IMR-90 (cell line): Measurements from ENCODE around the gene CYP27B1. TPM values are rescaled to one million over a fixed set of nuclear protein-coding genes. Genes with fewer than 3 reads are reported as not detected.

ENCODE experiments used
- ATAC-seq: fragments of 200-7000 bp; cut with Tn5 transposase; 2 replicates; pipeline ENCODE4 v1.9.1; 2020; ENCODE audit warnings: low read depth, mild to moderate bottlenecking, moderate library complexity
- BruUV-seq: library from RNA; stranded (reverse); fragments of 400-500 nt; replicated peaks from 2 replicates; lab custom pipeline; 2021; lab: Mats Ljungman, UMichigan
- CTCF ChIA-PET: fragments of 300-600 bp; formaldehyde crosslinking; extraction: SDS; loops from one replicate; lab custom pipeline; 2021; ENCODE audit warnings: antibody characterized with exemption; lab: Yijun Ruan, JAX
- POLR2A ChIA-PET: fragments of 300-600 bp; sonication (Branson Sonifier 250); formaldehyde crosslinking; loops from one replicate; lab custom pipeline; 2022; ENCODE audit warnings: antibody characterized with exemption; ENCODE audit not compliant: unreplicated experiment; lab: Charles Lee
- DNase-seq: peaks from one replicate; pipeline ENCODE4 v3.0.0; 2013
- H2AFZ ChIP-seq: replicated peaks from 2 replicates; pipeline ENCODE3; 2013; ENCODE audit warnings: low read length, mild to moderate bottlenecking; ENCODE audit not compliant: poor library complexity
- H2AK5ac ChIP-seq: 2 replicates; pipeline ENCODE4 v1.6.1; 2013; ENCODE audit warnings: low read depth, low read length, inconsistent platforms
- H2AK9ac ChIP-seq: replicated peaks from 2 replicates; pipeline ENCODE3; 2013; ENCODE audit warnings: mild to moderate bottlenecking, low read depth, low read length, moderate library complexity; ENCODE audit not compliant: poor library complexity
- H2BK120ac ChIP-seq: 2 replicates; pipeline ENCODE4 v1.6.1; 2013; ENCODE audit warnings: low read depth, low read length, inconsistent platforms
- H2BK15ac ChIP-seq: 3 replicates; pipeline ENCODE4 v1.6.1; 2013; ENCODE audit warnings: low read depth, low read length, inconsistent platforms
- H2BK20ac ChIP-seq: 2 replicates; pipeline ENCODE4 v1.6.1; 2013; ENCODE audit warnings: low read depth, mild to moderate bottlenecking, inconsistent platforms, low read length, moderate library complexity
- H2BK5ac ChIP-seq: 2 replicates; pipeline ENCODE4 v1.6.1; 2013; ENCODE audit warnings: mild to moderate bottlenecking, low read depth, low read length, inconsistent platforms; ENCODE audit not compliant: poor library complexity, severe bottlenecking
- H3K14ac ChIP-seq: replicated peaks from 2 replicates; pipeline ENCODE4 v1.6.1; 2013; ENCODE audit warnings: low read depth, low read length, inconsistent platforms
- H3K18ac ChIP-seq: 2 replicates; pipeline ENCODE4 v1.6.1; 2013; ENCODE audit warnings: low read depth, low read length, control low read depth
- H3K23ac ChIP-seq: 2 replicates; pipeline ENCODE4 v1.6.1; 2013; ENCODE audit warnings: low read depth, low read length, inconsistent platforms
- H3K27ac ChIP-seq: 2 replicates; pipeline ENCODE4 v1.5.1; 2013; ENCODE audit warnings: mild to moderate bottlenecking, control low read depth, low read length; ENCODE audit not compliant: insufficient read depth
- H3K27me3 ChIP-seq: 2 replicates; pipeline ENCODE4 v1.6.1; 2013; ENCODE audit warnings: low read length; ENCODE audit not compliant: control insufficient read depth, insufficient read depth
- H3K36me3 ChIP-seq: 2 replicates; pipeline ENCODE4 v1.6.1; 2013; ENCODE audit warnings: low read length, mixed read lengths; ENCODE audit not compliant: control insufficient read depth, insufficient read depth
- H3K4ac ChIP-seq: 2 replicates; pipeline ENCODE4 v1.6.1; 2013; ENCODE audit warnings: low read depth, low read length, inconsistent platforms
- H3K4me1 ChIP-seq: 2 replicates; pipeline ENCODE4 v1.6.1; 2013; ENCODE audit warnings: low read length, mixed read lengths; ENCODE audit not compliant: control insufficient read depth, insufficient read depth
- H3K4me2 ChIP-seq: 2 replicates; pipeline ENCODE4 v1.6.1; 2013; ENCODE audit warnings: low read depth, mild to moderate bottlenecking, control low read depth, low read length, moderate library complexity
- H3K4me3 ChIP-seq: 2 replicates; pipeline ENCODE4 v1.5.1; 2013; ENCODE audit warnings: low read depth, mild to moderate bottlenecking, control low read depth, low read length, moderate library complexity; ENCODE audit not compliant: insufficient read depth
- H3K56ac ChIP-seq: 2 replicates; pipeline ENCODE4 v1.6.1; 2013; ENCODE audit warnings: low read length, inconsistent platforms; ENCODE audit not compliant: insufficient read depth; ENCODE audit errors: extremely low read depth
- H3K79me1 ChIP-seq, 2 experiments: 2 replicates each; pipeline ENCODE4 v1.6.1; 2013; ENCODE audit warnings: low read length in 2 of 2, inconsistent platforms in 1 of 2, low read depth in 1 of 2
- H3K9ac ChIP-seq: 2 replicates; pipeline ENCODE4 v1.6.1; 2013; ENCODE audit warnings: low read depth, low read length, control low read depth
- H3K9me1 ChIP-seq: 2 replicates; pipeline ENCODE4 v1.6.1; 2013; ENCODE audit warnings: low read length, inconsistent platforms; ENCODE audit not compliant: insufficient read depth
- H3K9me3 ChIP-seq: 2 replicates; pipeline ENCODE4 v1.6.1; 2013; ENCODE audit warnings: low read length; ENCODE audit not compliant: control insufficient read depth, insufficient read depth
- H4K20me1 ChIP-seq: 2 replicates; pipeline ENCODE4 v1.6.1; 2013; ENCODE audit warnings: low read length, inconsistent platforms; ENCODE audit not compliant: insufficient read depth
- H4K5ac ChIP-seq: 2 replicates; pipeline ENCODE4 v1.6.1; 2013; ENCODE audit warnings: mild to moderate bottlenecking, low read depth, low read length, control low read depth
- H4K8ac ChIP-seq, 2 experiments: 2 replicates each; pipeline ENCODE4 v1.6.1; 2013; ENCODE audit warnings: low read depth in 2 of 2, low read length in 2 of 2, control low read depth in 1 of 2, inconsistent platforms in 1 of 2
- H4K91ac ChIP-seq: 2 replicates; pipeline ENCODE4 v1.6.1; 2013; ENCODE audit warnings: low read depth, low read length, inconsistent platforms; ENCODE audit not compliant: insufficient read depth
- BHLHE40 ChIP-seq: fragments of 150-350 bp; IDR thresholded peaks from 2 replicates; pipeline ENCODE4 v1.6.1; 2016; ENCODE audit warnings: mild to moderate bottlenecking, low read depth, low read length
- CEBPB ChIP-seq: IDR thresholded peaks from 2 replicates; pipeline ENCODE4 v1.6.1; 2012; ENCODE audit warnings: low read depth, low read length, improper control_type of control experiment
- CHD1 ChIP-seq: IDR thresholded peaks from 2 replicates; pipeline ENCODE4 v1.6.1; 2012; ENCODE audit warnings: low read depth, low read length, improper control_type of control experiment
- FOS ChIP-seq: fragments of 150-350 bp; IDR thresholded peaks from 2 replicates; pipeline ENCODE4 v1.6.1; 2016; ENCODE audit warnings: low read depth, low read length
- MAFK ChIP-seq: IDR thresholded peaks from 2 replicates; pipeline ENCODE4 v1.6.1; 2012; ENCODE audit warnings: low read depth, low read length, improper control_type of control experiment
- MAZ ChIP-seq: IDR thresholded peaks from 2 replicates; pipeline ENCODE4 v1.6.1; 2012; ENCODE audit warnings: low read depth, mild to moderate bottlenecking, low read length, improper control_type of control experiment, moderate library complexity, borderline replicate concordance
- MXI1 ChIP-seq: IDR thresholded peaks from 2 replicates; pipeline ENCODE4 v1.6.1; 2012; ENCODE audit warnings: low read depth, mild to moderate bottlenecking, low read length, moderate library complexity, borderline replicate concordance
- NFE2L2 ChIP-seq: fragments of 150-350 bp; IDR thresholded peaks from 2 replicates; pipeline ENCODE4 v1.6.1; 2016; ENCODE audit warnings: low read depth, mild to moderate bottlenecking, low read length
- POLR2A ChIP-seq: IDR thresholded peaks from 2 replicates; pipeline ENCODE4 v1.6.1; 2012; ENCODE audit warnings: mild to moderate bottlenecking, low read depth, low read length
- SMC3 ChIP-seq: fragments of 150-350 bp; IDR thresholded peaks from 2 replicates; pipeline ENCODE4 v1.6.1; 2016; ENCODE audit warnings: low read depth, mild to moderate bottlenecking, antibody characterized with exemption, low read length, moderate library complexity
- WGBS, 2 experiments: methylation state at CpG; one replicate each; pipeline versions ENCODE4 v1.1.5 to v1.1.7; 2013; ENCODE audit warnings: missing lambda C conversion rate in 2 of 2; ENCODE audit not compliant: insufficient read length in 1 of 2; ENCODE audit errors: extremely low coverage in 2 of 2; 5-methylcytosine and 5-hydroxymethylcytosine counted together
- dilution Hi-C: fragments of 300-500 bp; cut with HindIII; formaldehyde crosslinking; loops from one replicate; pipeline ENCODE4 v1.14.3; 2018; ENCODE audit warnings: low sequenced_read_pairs; ENCODE audit not compliant: unreplicated experiment
- in situ Hi-C: fragments of 300-500 bp; cut with MboI; formaldehyde crosslinking; loops from 3 replicates; pipeline ENCODE4 v1.14.3; 2019; ENCODE audit warnings: low sequenced_read_pairs, inconsistent platforms, mixed read lengths
- intact Hi-C: fragments of 100-400 bp; cut with micrococcal nuclease; formaldehyde crosslinking; loops from 2 replicates; pipeline ENCODE4 v1.10.0; 2022
- polyA plus RNA-seq, 3 experiments: library from polyadenylated mRNA; depleted of rRNA; stranded (reverse); fragments of >200 nt; gene quantifications; 2 replicates each; pipeline ENCODE4 v1.2.3, GENCODE V29; 2012; ENCODE audit warnings: low replicate concordance in 1 of 3
- total RNA-seq: library from RNA; depleted of rRNA; stranded (reverse); fragments of >200 nt; gene quantifications from 2 replicates; pipeline ENCODE4 v1.2.3, GENCODE V29; 2012
- TF ChIP-seq, protein P1 (sequence below): fragments of 150-350 bp; IDR thresholded peaks from 2 replicates; pipeline ENCODE4 v1.6.1; 2017; ENCODE audit warnings: mild to moderate bottlenecking, antibody characterized with exemption, low read length, low read depth
- TF ChIP-seq, protein P2 (sequence below): fragments of 150-350 bp; IDR thresholded peaks from 2 replicates; pipeline ENCODE4 v1.6.1; 2016; ENCODE audit warnings: low read depth, mild to moderate bottlenecking, low read length, moderate library complexity, borderline replicate concordance
- TF ChIP-seq, protein P3 (sequence below): conservative IDR thresholded peaks from 2 replicates; pipeline ENCODE4 v1.5.1; 2012; ENCODE audit warnings: mild to moderate bottlenecking, low read depth, low read length, improper control_type of control experiment

CYP27B1 gene
- total and polyA plus RNA-seq, 2 of the 4 experiments (the other 2 are of a cell fraction) = 0.36 to 1.3 TPM

DNA sequence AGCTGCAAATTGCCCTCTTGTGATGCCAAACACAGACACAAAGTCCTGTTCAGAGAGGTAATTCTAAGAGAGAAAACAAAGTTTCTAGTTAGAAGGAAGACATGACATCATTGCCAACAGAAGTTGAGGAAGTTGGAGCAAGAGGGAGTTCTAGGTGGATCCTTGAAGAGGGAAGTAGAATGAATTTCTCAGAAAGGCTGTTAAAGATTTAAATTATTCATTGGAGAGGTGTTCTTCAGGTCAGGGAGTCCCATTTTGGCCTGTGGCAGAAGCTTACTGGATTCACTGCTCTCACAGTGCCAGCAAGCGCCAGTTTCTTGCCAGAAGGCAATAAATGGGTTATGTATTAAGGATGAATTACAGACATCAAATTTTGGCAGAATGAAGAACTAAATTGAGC is 31.1 kb upstream of the CYP27B1 start:
- POLR2A ChIA-PET = no interaction called here
- no peak for DNase-seq

More for the DNA sequence above, 31.1 kb upstream of the CYP27B1 start:
- WGBS, 2 experiments = no CpG with 5 or more reads among the region's 1 CpG
- Histone ChIP-seq H3K4ac (no peak overlapping the region), H2BK5ac (no peak overlapping the region), H3K79me1 (peaks cover 21 to 23% of the 10 kb centered on the region in 2 experiments), H4K20me1 (peaks cover 3% of the 10 kb centered on the region; the same call in 1 of the 2 replicates), H2AK9ac (no peak overlapping the region), H3K4me3 (no peak overlapping the region), H3K36me3 (peaks cover 44% of the 10 kb centered on the region), H2AK5ac (no peak overlapping the region), H3K9me3 (no peaks in the 10 kb centered on the region), H3K23ac (no peak overlapping the region), H4K8ac (no peak overlapping the region), H3K9me1 (no peaks in the 10 kb centered on the region), H3K27me3 (no peaks in the 10 kb centered on the region), H2BK15ac (no peak overlapping the region), H3K4me1 (peaks cover 2% of the 10 kb centered on the region; the same call in 1 of the 2 replicates), H3K14ac (no peak overlapping the region), H4K5ac (no peak overlapping the region), H3K9ac (no peak overlapping the region), H3K56ac (no peak overlapping the region), H2BK120ac (no peak overlapping the region), H4K91ac (no peak overlapping the region), H3K18ac (no peak overlapping the region), H3K27ac (no peak overlapping the region), H2AFZ (no peak overlapping the region), H3K4me2 (no peak overlapping the region), H2BK20ac (no peak overlapping the region)
- no peak for ATAC-seq
- CTCF ChIA-PET = interaction anchor here (1.3 kb wide), 1 partner anchor 15 kb away, joined by 3 read pairs; no protein-coding TSS in a partner anchor
- intact Hi-C loops (no loop called here), dilution Hi-C loops (no loop called here), in situ Hi-C loops (no loop called here)
- BruUV-seq = no TSS peak
- TF ChIP-seq CHD1 (no peak), MAZ (no peak), BHLHE40 (no peak), SMC3 (no peak), CEBPB (no peak), FOS (no peak), MXI1 (no peak), MAFK (no peak), NFE2L2 (no peak), POLR2A (no peak)
- TF ChIP-seq, protein P1, sequence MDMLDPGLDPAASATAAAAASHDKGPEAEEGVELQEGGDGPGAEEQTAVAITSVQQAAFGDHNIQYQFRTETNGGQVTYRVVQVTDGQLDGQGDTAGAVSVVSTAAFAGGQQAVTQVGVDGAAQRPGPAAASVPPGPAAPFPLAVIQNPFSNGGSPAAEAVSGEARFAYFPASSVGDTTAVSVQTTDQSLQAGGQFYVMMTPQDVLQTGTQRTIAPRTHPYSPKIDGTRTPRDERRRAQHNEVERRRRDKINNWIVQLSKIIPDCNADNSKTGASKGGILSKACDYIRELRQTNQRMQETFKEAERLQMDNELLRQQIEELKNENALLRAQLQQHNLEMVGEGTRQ = no peak
- TF ChIP-seq, protein P2, sequence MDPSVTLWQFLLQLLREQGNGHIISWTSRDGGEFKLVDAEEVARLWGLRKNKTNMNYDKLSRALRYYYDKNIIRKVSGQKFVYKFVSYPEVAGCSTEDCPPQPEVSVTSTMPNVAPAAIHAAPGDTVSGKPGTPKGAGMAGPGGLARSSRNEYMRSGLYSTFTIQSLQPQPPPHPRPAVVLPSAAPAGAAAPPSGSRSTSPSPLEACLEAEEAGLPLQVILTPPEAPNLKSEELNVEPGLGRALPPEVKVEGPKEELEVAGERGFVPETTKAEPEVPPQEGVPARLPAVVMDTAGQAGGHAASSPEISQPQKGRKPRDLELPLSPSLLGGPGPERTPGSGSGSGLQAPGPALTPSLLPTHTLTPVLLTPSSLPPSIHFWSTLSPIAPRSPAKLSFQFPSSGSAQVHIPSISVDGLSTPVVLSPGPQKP = no peak
- TF ChIP-seq, protein P3, sequence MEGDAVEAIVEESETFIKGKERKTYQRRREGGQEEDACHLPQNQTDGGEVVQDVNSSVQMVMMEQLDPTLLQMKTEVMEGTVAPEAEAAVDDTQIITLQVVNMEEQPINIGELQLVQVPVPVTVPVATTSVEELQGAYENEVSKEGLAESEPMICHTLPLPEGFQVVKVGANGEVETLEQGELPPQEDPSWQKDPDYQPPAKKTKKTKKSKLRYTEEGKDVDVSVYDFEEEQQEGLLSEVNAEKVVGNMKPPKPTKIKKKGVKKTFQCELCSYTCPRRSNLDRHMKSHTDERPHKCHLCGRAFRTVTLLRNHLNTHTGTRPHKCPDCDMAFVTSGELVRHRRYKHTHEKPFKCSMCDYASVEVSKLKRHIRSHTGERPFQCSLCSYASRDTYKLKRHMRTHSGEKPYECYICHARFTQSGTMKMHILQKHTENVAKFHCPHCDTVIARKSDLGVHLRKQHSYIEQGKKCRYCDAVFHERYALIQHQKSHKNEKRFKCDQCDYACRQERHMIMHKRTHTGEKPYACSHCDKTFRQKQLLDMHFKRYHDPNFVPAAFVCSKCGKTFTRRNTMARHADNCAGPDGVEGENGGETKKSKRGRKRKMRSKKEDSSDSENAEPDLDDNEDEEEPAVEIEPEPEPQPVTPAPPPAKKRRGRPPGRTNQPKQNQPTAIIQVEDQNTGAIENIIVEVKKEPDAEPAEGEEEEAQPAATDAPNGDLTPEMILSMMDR = no peak
